ENCODE measurements around the gene CD164. TPM values are rescaled to one million over a fixed set of nuclear protein-coding genes. Genes with fewer than 3 reads are reported as not detected.
"Not testable (repeated sequence)": the region's sequence is repeated elsewhere in the genome, so short reads cannot be mapped to it uniquely, and the experiment has no call there.

CD164 gene
- total RNA-seq, 4 donors from 2014 or later = 64.0 to 314 (median 182) TPM

DNA sequence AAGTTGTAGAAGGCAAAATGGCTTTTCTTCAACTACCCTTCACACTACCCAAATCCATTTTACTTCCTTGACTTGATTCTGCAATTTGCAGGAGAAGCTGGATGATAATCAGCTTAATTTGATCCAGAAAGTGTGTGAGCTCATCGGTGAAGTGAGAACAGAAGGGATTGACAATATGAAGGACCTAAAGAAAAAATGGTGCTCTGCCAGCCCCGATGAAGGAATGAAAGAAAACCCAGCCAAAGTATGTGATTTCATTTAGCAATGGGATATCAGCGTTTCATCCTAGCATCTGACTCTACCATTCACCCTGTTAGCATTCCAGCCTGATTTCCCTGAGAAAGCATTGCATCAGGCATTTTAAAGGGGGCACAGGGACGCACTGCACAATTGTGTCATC lies 41.5 kb downstream of the CD164 start:
- DNase-seq = no peak
- Histone ChIP-seq H3K27ac (no peak overlapping the region), H3K27me3 (no peaks in the 10 kb centered on the region), H3K4me3 (no peak overlapping the region), H3K36me3 (no peaks in the 10 kb centered on the region), H3K4me1 (no peaks in the 10 kb centered on the region), H3K9me3 (no peaks in the 10 kb centered on the region)
- no peak for TF ChIP-seq POLR2A (IDR thresholded peaks at IDR 0.05)
- TF ChIP-seq, protein P1, sequence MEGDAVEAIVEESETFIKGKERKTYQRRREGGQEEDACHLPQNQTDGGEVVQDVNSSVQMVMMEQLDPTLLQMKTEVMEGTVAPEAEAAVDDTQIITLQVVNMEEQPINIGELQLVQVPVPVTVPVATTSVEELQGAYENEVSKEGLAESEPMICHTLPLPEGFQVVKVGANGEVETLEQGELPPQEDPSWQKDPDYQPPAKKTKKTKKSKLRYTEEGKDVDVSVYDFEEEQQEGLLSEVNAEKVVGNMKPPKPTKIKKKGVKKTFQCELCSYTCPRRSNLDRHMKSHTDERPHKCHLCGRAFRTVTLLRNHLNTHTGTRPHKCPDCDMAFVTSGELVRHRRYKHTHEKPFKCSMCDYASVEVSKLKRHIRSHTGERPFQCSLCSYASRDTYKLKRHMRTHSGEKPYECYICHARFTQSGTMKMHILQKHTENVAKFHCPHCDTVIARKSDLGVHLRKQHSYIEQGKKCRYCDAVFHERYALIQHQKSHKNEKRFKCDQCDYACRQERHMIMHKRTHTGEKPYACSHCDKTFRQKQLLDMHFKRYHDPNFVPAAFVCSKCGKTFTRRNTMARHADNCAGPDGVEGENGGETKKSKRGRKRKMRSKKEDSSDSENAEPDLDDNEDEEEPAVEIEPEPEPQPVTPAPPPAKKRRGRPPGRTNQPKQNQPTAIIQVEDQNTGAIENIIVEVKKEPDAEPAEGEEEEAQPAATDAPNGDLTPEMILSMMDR (IDR thresholded peaks at IDR 0.05) = no peak
- intact Hi-C loops (cut with DNase I; ENCODE audit: low total_unique reads) = no loop called here

DNA sequence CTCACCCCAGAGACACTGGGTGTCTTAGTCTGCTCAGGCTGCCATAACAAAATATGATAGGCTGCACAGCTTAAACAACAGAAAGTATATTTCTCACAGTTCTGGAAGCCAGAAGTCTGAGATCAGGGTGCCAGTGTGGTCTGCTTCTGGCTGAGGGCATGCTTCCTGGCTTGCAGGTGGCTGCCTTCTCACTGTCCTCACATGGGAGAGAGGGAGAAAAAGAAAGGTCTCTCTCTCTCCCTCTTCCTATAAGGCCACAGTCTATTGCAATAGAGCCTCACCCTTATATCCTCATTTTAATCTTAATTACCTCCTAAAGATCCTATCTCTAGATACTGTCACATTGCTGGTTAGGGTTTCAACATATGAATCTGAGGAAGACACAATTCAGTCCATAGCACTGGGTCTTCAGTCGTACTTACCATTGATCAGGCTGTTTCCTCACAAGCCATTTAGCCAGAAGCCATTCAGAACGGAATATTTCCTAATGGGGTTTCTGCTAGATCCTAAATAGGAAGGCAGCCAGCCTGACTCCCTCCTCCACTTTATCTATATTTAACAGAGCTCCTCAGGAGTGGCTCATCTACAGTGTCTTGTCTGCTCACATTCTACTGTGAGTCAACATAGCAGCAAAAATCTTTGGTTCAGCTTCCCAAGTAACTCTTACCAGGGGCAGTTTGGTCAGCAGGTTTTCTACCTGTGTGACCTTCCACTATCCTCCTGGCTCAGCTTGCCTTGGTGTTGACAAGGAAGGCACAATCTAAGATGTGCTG lies 42.2 kb downstream of the CD164 start:
- Histone ChIP-seq H3K27ac (no peak overlapping the region), H3K4me1 (no peaks in the 10 kb centered on the region), H3K36me3 (no peaks in the 10 kb centered on the region), H3K4me3 (no peak overlapping the region), H3K27me3 (no peaks in the 10 kb centered on the region), H3K9me3 (no peaks in the 10 kb centered on the region)
- no peak for TF ChIP-seq POLR2A (IDR thresholded peaks at IDR 0.05)
- TF ChIP-seq, protein P1 (IDR thresholded peaks at IDR 0.05) = no peak
- no peak for DNase-seq
- intact Hi-C loops (cut with DNase I; ENCODE audit: low total_unique reads) = no loop called here

DNA sequence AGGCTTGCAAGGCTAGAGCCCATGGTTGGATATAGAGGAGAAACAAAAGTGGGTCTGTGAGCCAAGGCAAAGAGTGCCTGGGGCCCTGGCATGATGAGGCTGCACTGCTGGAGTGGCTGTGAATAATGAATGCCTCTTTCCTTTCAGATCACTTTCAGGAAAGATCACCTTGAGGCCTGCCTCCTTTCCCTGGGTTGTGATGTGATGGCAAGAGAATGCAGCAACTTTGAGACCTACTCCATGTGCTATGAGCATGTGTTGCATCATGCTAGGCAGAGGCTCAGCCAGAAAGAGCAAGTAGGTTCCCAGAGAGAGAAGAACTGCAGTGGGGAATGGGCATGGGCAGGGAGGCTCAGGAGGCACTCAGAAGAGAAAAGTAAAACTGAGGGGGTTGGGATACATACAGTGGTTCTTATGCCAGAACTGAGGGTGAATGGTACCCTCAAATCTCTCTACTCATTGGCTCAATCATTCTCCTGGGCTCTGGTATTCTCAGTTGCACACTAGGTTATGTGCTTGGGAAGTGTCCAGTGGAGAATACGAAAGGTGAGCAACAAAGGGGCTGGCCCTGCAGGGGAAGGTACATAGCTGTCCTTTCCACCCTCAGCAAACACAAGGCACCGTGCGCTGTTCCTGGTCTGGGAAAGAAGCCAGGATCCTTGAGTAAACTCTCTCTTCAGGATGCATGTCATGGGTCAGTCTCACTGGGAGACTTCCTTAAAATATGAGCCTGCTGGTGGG lies 45.9 kb downstream of the CD164 start:
- Histone ChIP-seq H3K4me3 (no peak overlapping the region), H3K4me1 (no peaks in the 10 kb centered on the region), H3K9me3 (no peaks in the 10 kb centered on the region), H3K27me3 (no peaks in the 10 kb centered on the region), H3K27ac (no peak overlapping the region), H3K36me3 (no peaks in the 10 kb centered on the region)
- DNase-seq = no peak
- TF ChIP-seq, protein P1 (IDR thresholded peaks at IDR 0.05) = no peak
- TF ChIP-seq POLR2A (IDR thresholded peaks at IDR 0.05) = no peak
- intact Hi-C loops (cut with DNase I; ENCODE audit: low total_unique reads) = no loop called here

DNA sequence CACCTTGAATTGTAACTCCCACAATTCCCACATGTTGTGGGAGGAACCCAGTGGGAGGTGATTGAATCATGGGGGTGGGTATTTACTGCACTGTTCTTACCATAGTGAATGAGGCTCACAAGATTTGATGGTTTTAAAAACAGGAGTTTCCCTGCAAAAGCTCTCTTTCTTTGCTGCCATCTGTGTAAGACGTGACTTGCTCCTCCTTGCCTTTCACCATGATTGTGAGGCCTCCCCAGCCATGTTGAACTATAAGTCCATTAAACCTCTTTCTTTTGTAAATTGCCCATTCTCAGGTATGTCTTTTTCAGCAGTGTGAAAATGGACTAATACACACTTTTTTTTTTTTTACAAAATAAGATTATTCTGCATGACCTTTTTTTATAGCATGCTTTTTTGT lies 48.4 kb downstream of the CD164 start:
- H3K4me1 ChIP-seq; intact Hi-C loops (cut with DNase I; ENCODE audit: low total_unique reads); H3K27ac ChIP-seq; H3K36me3 ChIP-seq; H3K9me3 ChIP-seq; DNase-seq; H3K27me3 ChIP-seq; H3K4me3 ChIP-seq: not testable (repeated sequence)

DNA sequence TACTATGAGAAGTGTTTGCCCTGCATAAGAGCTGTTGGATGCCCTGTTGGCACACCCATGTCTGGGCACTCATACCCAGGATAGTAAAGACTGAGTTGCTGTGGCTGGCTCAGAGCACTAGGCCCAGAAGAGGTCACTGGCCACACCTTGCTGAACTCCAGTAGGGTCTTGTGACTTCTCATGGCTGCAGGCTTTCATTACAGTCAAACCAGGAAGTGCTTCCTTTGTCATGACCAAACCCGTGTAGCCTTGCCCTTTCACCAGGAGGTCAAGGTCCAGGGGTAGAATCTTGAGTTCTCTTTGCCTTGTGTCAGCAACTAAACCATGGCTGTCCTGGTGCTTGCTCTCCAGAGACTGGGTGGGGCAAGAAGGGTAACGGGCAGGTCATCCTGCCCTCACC lies 49.5 kb downstream of the CD164 start:
- Histone ChIP-seq H3K4me1 (no peaks in the 10 kb centered on the region), H3K27ac (no peak overlapping the region), H3K27me3 (no peaks in the 10 kb centered on the region), H3K9me3 (no peaks in the 10 kb centered on the region), H3K36me3 (no peaks in the 10 kb centered on the region), H3K4me3 (no peak overlapping the region)
- intact Hi-C loops (cut with DNase I; ENCODE audit: low total_unique reads) = no loop called here
- DNase-seq = no peak
- no peak for TF ChIP-seq POLR2A (IDR thresholded peaks at IDR 0.05)
- TF ChIP-seq, protein P1 (IDR thresholded peaks at IDR 0.05) = no peak
